K562 (cell line): ENCODE results near the gene LAMB1. TPM values are rescaled to one million over a fixed set of nuclear protein-coding genes. Genes with fewer than 3 reads are reported as not detected.

ENCODE experiments used
- BDP1 ChIP-seq: IDR thresholded peaks from 3 replicates; pipeline ENCODE4 v1.6.1; 2011; ENCODE audit not compliant: insufficient read length, insufficient read depth
- BRCA1 ChIP-seq, 2 experiments: fragments of 450-650 bp in 1 of 2; sonication (generic) in 1 of 2; formaldehyde crosslinking in 1 of 2; IDR thresholded peaks; 2 replicates each; pipeline versions ENCODE4 v1.5.0 to v1.6.1; 2017 to 2020; ENCODE audit warnings: mild to moderate bottlenecking in 1 of 2, missing genetic modification reagents in 1 of 2
- ETV6 ChIP-seq, 3 experiments: fragments of 150-350 bp in 1 of 3; sonication (generic) in 1 of 3; formaldehyde crosslinking in 1 of 3; IDR thresholded peaks; 2 replicates each; pipeline versions ENCODE4 v1.6.1 to v1.8.0; 2014 to 2022; ENCODE audit warnings: borderline replicate concordance in 2 of 3, low read depth in 2 of 3, antibody characterized with exemption in 1 of 3, low read length in 1 of 3, mild to moderate bottlenecking in 1 of 3, missing genetic modification reagents in 1 of 3
- ILF3 ChIP-seq: fragments of 450-650 bp; IDR thresholded peaks from 2 replicates; pipeline ENCODE4 v1.6.1; 2018; ENCODE audit warnings: antibody characterized with exemption, mild to moderate bottlenecking, moderate library complexity, borderline replicate concordance
- MGA ChIP-seq: fragments of 450-650 bp; IDR thresholded peaks from 2 replicates; pipeline ENCODE4 v1.6.1; 2016; ENCODE audit warnings: mild to moderate bottlenecking, moderate library complexity
- MNT ChIP-seq, 2 experiments: fragments of 450-650 bp; conservative IDR thresholded peaks; 2 replicates each; pipeline ENCODE4 v1.6.1; 2017; ENCODE audit warnings: mild to moderate bottlenecking in 2 of 2, moderate library complexity in 2 of 2
- PHB ChIP-seq: fragments of 250-450 bp; sonication (Bioruptor Pico); IDR thresholded peaks from 2 replicates; pipeline ENCODE4 v1.5.0; 2021
- SMARCA5 ChIP-seq: fragments of 450-650 bp; IDR thresholded peaks from 2 replicates; pipeline ENCODE4 v1.6.1; 2016
- SRSF1 ChIP-seq: fragments of 200-400 bp; formaldehyde crosslinking; IDR thresholded peaks from 2 replicates; pipeline ENCODE4 v1.6.1; 2017; ENCODE audit warnings: mild to moderate bottlenecking, low read depth, low read length, moderate library complexity
- THRAP3 ChIP-seq: fragments of 450-650 bp; IDR thresholded peaks from 2 replicates; pipeline ENCODE4 v1.6.1; 2016; ENCODE audit warnings: mild to moderate bottlenecking, inconsistent platforms, borderline replicate concordance
- ZNF12 ChIP-seq: sonication (generic); formaldehyde crosslinking; IDR thresholded peaks from 2 replicates; pipeline ENCODE4 v1.4.0; 2020; ENCODE audit warnings: mild to moderate bottlenecking, missing genetic modification reagents
- ZNF263 ChIP-seq: sonication (generic); formaldehyde crosslinking; IDR thresholded peaks from 2 replicates; pipeline ENCODE4 v1.8.0; 2022; ENCODE audit warnings: mild to moderate bottlenecking, missing genetic modification reagents, borderline replicate concordance
- polyA plus RNA-seq, 8 experiments: library from polyadenylated mRNA; depleted of rRNA in 4 of 8; stranded (reverse) in 5 of 8; unstranded in 3 of 8; fragments of >200 nt; fragmentation: Nextera tagmentation in 2 of 8; fragmentation: Illumina TruSeq in 1 of 8; extraction: Ambion mirVana in 2 of 8; extraction: Trizol in 1 of 8; gene quantifications; 2 replicates each; pipeline versions ENCODE4 v1.2.1 to v1.2.3, GENCODE V29; 2011 to 2014; ENCODE audit warnings: inconsistent platforms in 1 of 8, missing spikeins in 1 of 8
- total RNA-seq, 7 experiments: library from RNA; depleted of rRNA in 6 of 7; stranded (reverse); fragments of >200 nt in 6 of 7; fragmentation: Illumina TruSeq in 2 of 7; extraction: Trizol in 2 of 7; gene quantifications; 2 replicates each; pipeline versions ENCODE4 v1.2.1 to v1.2.3, GENCODE V29; 2011 to 2021; ENCODE audit warnings: low replicate concordance in 1 of 7

LAMB1 gene
- total and polyA plus RNA-seq, 9 of the 15 experiments (the other 6 are each of a cell fraction or from before 2014, with no cell fraction given), result 6.0 to 17.7 (median 12.3) TPM

GRCh38 chr7:108002726-108003598, at the start of gene LAMB1 (continued):
- no peak for TF ChIP-seq ILF3
- no peak for TF ChIP-seq THRAP3
- no peak for TF ChIP-seq BRCA1 (IDR thresholded peaks at IDR 0.05)
- 0 out of 2 replicates have a peak, but pooled peaks have one; percentile 32 for TF ChIP-seq BRCA1 (CRISPR knock-in tag; IDR thresholded peaks at IDR 0.05)
- no peak for TF ChIP-seq BDP1
- TF ChIP-seq PHB (CRISPR knock-in tag), result peak; percentile 59; the same call in 1 of the 2 replicates
- TF ChIP-seq SRSF1, result no peak
- no peak; a peak in 1 of 4 replicates for TF ChIP-seq MNT (conservative IDR thresholded peaks at IDR 0.05)
- TF ChIP-seq ZNF12 (CRISPR knock-in tag), result peak; percentile 20; the same call in 1 of the 2 replicates
- TF ChIP-seq ZNF263 (CRISPR knock-in tag), result no peak; the same call in 1 of the 2 replicates
- TF ChIP-seq MGA, result peak; percentile 47; the same call in 1 of the 2 replicates
- no peak for TF ChIP-seq SMARCA5
- 0 out of 4 replicates have a peak, but pooled peaks of 1 of the 2 experiments have one; percentile 39 for TF ChIP-seq ETV6 (IDR thresholded peaks at IDR 0.05; ENCODE audit: borderline replicate concordance in 1 of 2, low read depth in 2 of 2, low read length in 1 of 2)
- TF ChIP-seq ETV6 (CRISPR knock-in tag; IDR thresholded peaks at IDR 0.05; ENCODE audit: borderline replicate concordance), result no peak
